ENCODE results near the gene SHB. TPM values are rescaled to one million over a fixed set of nuclear protein-coding genes. Genes with fewer than 3 reads are reported as not detected.

SHB gene
- total and polyA plus RNA-seq, 2 of the 8 experiments (the other 6 are each of a cell fraction or from before 2014, with no cell fraction given), result 4.1 to 12.6 TPM

DNA sequence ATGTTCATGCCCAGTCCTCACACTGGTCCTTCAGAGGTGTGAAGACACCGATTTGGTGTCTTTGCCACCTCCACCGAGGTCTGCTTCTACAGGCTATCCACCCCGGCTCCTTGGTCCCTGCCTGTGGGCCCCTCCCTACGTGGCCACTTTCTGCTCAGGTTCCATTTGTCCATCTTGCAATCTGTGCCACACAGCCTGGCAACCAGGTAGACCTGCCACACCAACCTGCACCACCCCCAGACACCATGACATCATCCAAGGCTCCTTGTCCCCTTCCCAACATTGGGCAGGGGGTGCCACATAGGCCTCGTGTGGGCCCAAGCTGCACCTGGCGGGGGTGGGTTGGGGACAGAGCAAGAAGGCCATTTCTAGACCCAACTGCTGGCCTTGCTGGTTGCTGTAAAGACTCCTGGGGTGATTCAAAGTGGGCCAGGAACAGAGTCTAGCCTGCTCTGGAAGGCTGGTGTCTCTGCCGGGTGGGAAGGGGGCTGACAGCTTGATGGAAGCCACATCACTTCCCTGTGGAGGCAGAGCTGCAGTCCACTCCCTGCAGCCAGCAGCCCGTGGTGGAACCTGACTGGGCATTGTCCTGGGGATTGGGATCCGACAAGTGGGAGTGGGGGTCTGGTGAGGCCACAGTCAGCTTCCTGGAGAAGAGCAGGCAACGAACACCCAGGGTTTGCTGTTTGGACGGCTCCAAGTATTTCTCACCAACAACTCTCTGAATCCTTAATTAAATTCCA lies 99.3 kb downstream of the SHB start:
- peaks cover 0 to 5% of the 10 kb centered on the region in 2 experiments for H4K20me1 ChIP-seq (replicated peaks in 1 of 2; ENCODE audit: control insufficient read depth in 1 of 2, insufficient read depth in 2 of 2, low read length in 2 of 2)
- no peak overlapping the region for H2BK5ac ChIP-seq (ENCODE audit: low read depth, low read length)
- no peaks in the 10 kb centered on the region; a peak in 1 of 7 replicates for H3K4me1 ChIP-seq (replicated peaks in 1 of 4; ENCODE audit: control insufficient read depth in 3 of 4, insufficient read depth in 4 of 4, low read length in 3 of 4)
- no peak overlapping the region for H3K14ac ChIP-seq (ENCODE audit: insufficient read length)
- H3K36me3 ChIP-seq (ENCODE audit: control insufficient read depth in 2 of 4, insufficient read depth in 4 of 4, low read length in 3 of 4), result peaks cover 0 to 3% (median 0%) of the 10 kb centered on the region in 4 experiments; a peak in 2 of 8 replicates
- H2AK5ac ChIP-seq (ENCODE audit: low read depth, low read length), result no peak overlapping the region
- H3K4me3 ChIP-seq (ENCODE audit: extremely low read depth in 1 of 4, insufficient read depth in 2 of 4, low read depth in 3 of 4, low read length in 4 of 4), result no peak overlapping the region
- no peak overlapping the region for H2BK15ac ChIP-seq (ENCODE audit: low read length)
- no peak overlapping the region for H4K8ac ChIP-seq (ENCODE audit: extremely low read depth, insufficient read depth, low read length)
- H3K18ac ChIP-seq (ENCODE audit: extremely low read depth, low read length), result no peak overlapping the region
- H3K9me3 ChIP-seq (ENCODE audit: insufficient read depth in 2 of 2, low read depth in 1 of 2, low read length in 1 of 2), result no peaks in the 10 kb centered on the region
- no peaks in the 10 kb centered on the region for H3K27me3 ChIP-seq (replicated peaks in 1 of 4; ENCODE audit: control insufficient read depth in 3 of 4, extremely low read depth in 1 of 4, insufficient read depth in 3 of 4, low read length in 3 of 4)
- H3K4me2 ChIP-seq (ENCODE audit: insufficient read depth in 1 of 2, low read depth in 2 of 2, low read length in 2 of 2), result no peak overlapping the region
- FAIRE-seq (no peak), DNase-seq (ENCODE audit: low read depth in 1 of 2, low spot score in 2 of 2) (no peak)
- no peak overlapping the region for H2AFZ ChIP-seq (ENCODE audit: low read length)
- H3K4ac ChIP-seq (replicated peaks; ENCODE audit: insufficient read length, low read depth, low read length), result no peak overlapping the region
- ChIA-PET POLR2A (ENCODE audit: partially characterized antibody) (interaction anchor here (1.9 kb wide), 1 partner anchor 10 kb away, joined by 6 read pairs; no protein-coding TSS in a partner anchor), CTCF (ENCODE audit: partially characterized antibody) (interaction anchor here (0.6 to 1.9 kb wide), 13 partner anchors 12 to 290 kb away, joined by 3 to 9 read pairs (median 3); no protein-coding TSS in a partner anchor)
- no peak overlapping the region for H3K23ac ChIP-seq (ENCODE audit: insufficient read length)
- 88% methylated on average over 11 of the region's 11 CpGs; no CpG with 5 or more reads in 1 of the 2 experiments for WGBS, 2 experiments (ENCODE audit: extremely low coverage in 1 of 2, insufficient coverage in 1 of 2, insufficient read length in 1 of 2, insufficient replicate concordance in 2 of 2, low coverage in 1 of 2, low lambda C conversion rate in 2 of 2, missing lambda C conversion rate in 1 of 2)
- no peak overlapping the region for H2BK20ac ChIP-seq (ENCODE audit: low read length)
- no peaks in the 10 kb centered on the region for H3K79me2 ChIP-seq (ENCODE audit: control insufficient read depth in 1 of 2, insufficient read depth in 2 of 2, low read length in 2 of 2)
- H2BK12ac ChIP-seq (ENCODE audit: low read depth, low read length), result no peak overlapping the region
- no peak overlapping the region for H4K5ac ChIP-seq (ENCODE audit: insufficient read length, low read depth, low read length)
- no peak overlapping the region for H3K27ac ChIP-seq (ENCODE audit: low read depth, low read length)
- no peaks in the 10 kb centered on the region for H3K79me1 ChIP-seq (ENCODE audit: low read depth, low read length)
- H3K23me2 ChIP-seq (ENCODE audit: low read depth, low read length), result no peaks in the 10 kb centered on the region
- no peak overlapping the region for H2BK120ac ChIP-seq (replicated peaks; ENCODE audit: low read depth, low read length)
- no peak overlapping the region for H3K9ac ChIP-seq (replicated peaks in 1 of 4; ENCODE audit: extremely low read depth in 1 of 4, low read depth in 3 of 4, low read length in 3 of 4)
- no peak overlapping the region for H4K91ac ChIP-seq (replicated peaks; ENCODE audit: insufficient read length, low read length)
- no peak overlapping the region for H3K56ac ChIP-seq (replicated peaks; ENCODE audit: insufficient read length, low read depth, low read length)
- TF ChIP-seq RAD21 (IDR thresholded peaks at IDR 0.05 in 1 of 2, conservative IDR thresholded peaks at IDR 0.05 in 1 of 2; ENCODE audit: low read depth in 2 of 2, low read length in 2 of 2), result no peak
- no peak for TF ChIP-seq ASH2L (IDR thresholded peaks at IDR 0.05; ENCODE audit: low read length)
- no peak for TF ChIP-seq POLR2A (IDR thresholded peaks at IDR 0.05; ENCODE audit: control extremely low read depth in 1 of 2, low read depth in 2 of 2, low read length in 2 of 2)
- TF ChIP-seq BCL11A (IDR thresholded peaks at IDR 0.05; ENCODE audit: low read depth in 2 of 2, low read length in 2 of 2), result no peak
